ENCODE data around the gene AP1M2. TPM values are rescaled to one million over a fixed set of nuclear protein-coding genes. Genes with fewer than 3 reads are reported as not detected.

AP1M2 gene
- total RNA-seq, 1 experiment from 2014 or later = 146 TPM

- no peaks in the 10 kb centered on the region for H3K27me3 Mint-ChIP-seq (ENCODE audit: low read depth)
- no peaks in the 10 kb centered on the region for H3K4me1 ChIP-seq (ENCODE audit: insufficient read depth, low read length)
Measured at GRCh38 chr19:10582091-10582490, 5.0 kb downstream of the AP1M2 start.

More at GRCh38 chr19:10582091-10582490, 5.0 kb downstream of the AP1M2 start:
- Histone ChIP-seq H3K23ac (ENCODE audit: insufficient read length, low read depth, low read length) (no peak overlapping the region), H3K9me3 (ENCODE audit: control insufficient read depth, low read depth, low read length) (no peaks in the 10 kb centered on the region), H3K14ac (ENCODE audit: insufficient read depth, low read length) (no peak overlapping the region), H3K23me2 (ENCODE audit: insufficient read length, low read depth, low read length, poor library complexity, severe bottlenecking) (no peaks in the 10 kb centered on the region), H2BK12ac (ENCODE audit: insufficient read length, low read depth, low read length) (no peak overlapping the region), H3K4ac (ENCODE audit: low read depth, low read length) (no peak overlapping the region), H3K18ac (ENCODE audit: insufficient read length, low read depth, low read length) (no peak overlapping the region), H4K5ac (ENCODE audit: insufficient read length, low read depth, low read length) (no peak overlapping the region), H3T11ph (ENCODE audit: low read length) (no peak overlapping the region), H2AK5ac (ENCODE audit: insufficient read length, low read length) (no peak overlapping the region), H2BK120ac (ENCODE audit: low read depth, low read length, poor library complexity, severe bottlenecking) (no peak overlapping the region), H3K79me2 (ENCODE audit: insufficient read depth, low read length) (no peaks in the 10 kb centered on the region), H3K4me2 (ENCODE audit: insufficient read depth, insufficient read length, low read length) (no peak overlapping the region), H2BK5ac (ENCODE audit: insufficient read length, low read length) (no peak overlapping the region), H2AFZ (ENCODE audit: low read length) (no peak overlapping the region), H4K91ac (ENCODE audit: insufficient read length, low read depth, low read length) (no peak overlapping the region), H3K27me3 (ENCODE audit: insufficient read depth, low read length) (no peaks in the 10 kb centered on the region), H4K8ac (replicated peaks; ENCODE audit: insufficient read length, low read depth, low read length) (no peak overlapping the region), H2BK15ac (ENCODE audit: low read depth, low read length) (no peak overlapping the region), H4K20me1 (ENCODE audit: control insufficient read depth, insufficient read depth, insufficient read length) (no peaks in the 10 kb centered on the region), H3K27ac (ENCODE audit: insufficient read length, low read depth, low read length) (no peak overlapping the region), H3K9ac (ENCODE audit: extremely low read depth, insufficient read length, low read length) (no peak overlapping the region), H2BK20ac (ENCODE audit: low read depth, low read length, poor library complexity, severe bottlenecking) (no peak overlapping the region), H3K79me1 (ENCODE audit: insufficient read depth, low read depth, low read length, poor library complexity, severe bottlenecking) (peaks cover 2% of the 10 kb centered on the region), H3K56ac (ENCODE audit: insufficient read length, low read depth, low read length) (no peak overlapping the region)
- DNase-seq = no peak
- no CpG with 5 or more reads among the region's 13 CpGs for WGBS (ENCODE audit: extremely low coverage, insufficient read length, low lambda C conversion rate)
- Mint-ChIP-seq H3K27ac (no peak overlapping the region), H3K4me3 (no peak overlapping the region), H3K4me1 (peaks cover 12 to 19% of the 10 kb centered on the region in 2 experiments), H3K36me3 (ENCODE audit: insufficient read depth in 1 of 3, low read depth in 3 of 3) (peaks cover 13 to 61% (median 60%) of the 10 kb centered on the region in 3 experiments; a peak in 6 of 7 replicates), H3K9me3 (no peaks in the 10 kb centered on the region)
- TF ChIP-seq, protein P1, sequence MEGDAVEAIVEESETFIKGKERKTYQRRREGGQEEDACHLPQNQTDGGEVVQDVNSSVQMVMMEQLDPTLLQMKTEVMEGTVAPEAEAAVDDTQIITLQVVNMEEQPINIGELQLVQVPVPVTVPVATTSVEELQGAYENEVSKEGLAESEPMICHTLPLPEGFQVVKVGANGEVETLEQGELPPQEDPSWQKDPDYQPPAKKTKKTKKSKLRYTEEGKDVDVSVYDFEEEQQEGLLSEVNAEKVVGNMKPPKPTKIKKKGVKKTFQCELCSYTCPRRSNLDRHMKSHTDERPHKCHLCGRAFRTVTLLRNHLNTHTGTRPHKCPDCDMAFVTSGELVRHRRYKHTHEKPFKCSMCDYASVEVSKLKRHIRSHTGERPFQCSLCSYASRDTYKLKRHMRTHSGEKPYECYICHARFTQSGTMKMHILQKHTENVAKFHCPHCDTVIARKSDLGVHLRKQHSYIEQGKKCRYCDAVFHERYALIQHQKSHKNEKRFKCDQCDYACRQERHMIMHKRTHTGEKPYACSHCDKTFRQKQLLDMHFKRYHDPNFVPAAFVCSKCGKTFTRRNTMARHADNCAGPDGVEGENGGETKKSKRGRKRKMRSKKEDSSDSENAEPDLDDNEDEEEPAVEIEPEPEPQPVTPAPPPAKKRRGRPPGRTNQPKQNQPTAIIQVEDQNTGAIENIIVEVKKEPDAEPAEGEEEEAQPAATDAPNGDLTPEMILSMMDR (conservative IDR thresholded peaks at IDR 0.05) = no peak

Data from H9 (cell line).